GM12878 (cell line): ENCODE measurements around the gene ABCB8. TPM values are rescaled to one million over a fixed set of nuclear protein-coding genes. Genes with fewer than 3 reads are reported as not detected.

Source experiments
- EGR1 ChIP-seq, 2 experiments: IDR thresholded peaks; 1 replicate in 1 of 2; 2 replicates in 1 of 2; pipeline ENCODE4 v1.6.1; 2011 to 2012; ENCODE audit warnings: low read depth in 2 of 2, low read length in 2 of 2, borderline replicate concordance in 1 of 2, mild to moderate bottlenecking in 1 of 2, moderate library complexity in 1 of 2
- EZH2 ChIP-seq: IDR thresholded peaks from 2 replicates; pipeline ENCODE4 v1.6.1; 2012; ENCODE audit warnings: low read depth, mild to moderate bottlenecking, control low read depth, inconsistent platforms, low read length, borderline replicate concordance; ENCODE audit not compliant: control insufficient read depth
- IKZF1 ChIP-seq: fragments of 450-650 bp; conservative IDR thresholded peaks from 2 replicates; pipeline ENCODE4 v1.6.1; 2017; ENCODE audit warnings: antibody characterized with exemption, mild to moderate bottlenecking
- KLF5 ChIP-seq: fragments of 450-650 bp; IDR thresholded peaks from 2 replicates; pipeline ENCODE4 v1.6.1; 2014; ENCODE audit warnings: mild to moderate bottlenecking; ENCODE audit not compliant: partially characterized antibody
- MYC ChIP-seq: IDR thresholded peaks from 2 replicates; pipeline ENCODE4 v1.6.1; 2011; ENCODE audit warnings: mild to moderate bottlenecking, low read length, moderate library complexity, inconsistent platforms; ENCODE audit not compliant: insufficient read depth, insufficient replicate concordance, insufficient read length, severe bottlenecking
- NBN ChIP-seq: fragments of 450-650 bp; IDR thresholded peaks from 2 replicates; pipeline ENCODE4 v1.6.1; 2016
- NR2C1 ChIP-seq: fragments of 450-650 bp; IDR thresholded peaks from 2 replicates; pipeline ENCODE4 v1.6.1; 2017; ENCODE audit warnings: antibody characterized with exemption, mild to moderate bottlenecking, moderate library complexity
- NR2F1 ChIP-seq: fragments of 450-650 bp; conservative IDR thresholded peaks from 2 replicates; pipeline ENCODE4 v1.6.1; 2017; ENCODE audit warnings: mild to moderate bottlenecking
- RB1 ChIP-seq: fragments of 450-650 bp; formaldehyde crosslinking; IDR thresholded peaks from 2 replicates; pipeline ENCODE4 v1.6.1; 2017; ENCODE audit warnings: mild to moderate bottlenecking, borderline replicate concordance
- RFX5 ChIP-seq: IDR thresholded peaks from 2 replicates; pipeline ENCODE4 v1.6.1; 2011; ENCODE audit warnings: low read depth, low read length, improper control_type of control experiment
- SP1 ChIP-seq: IDR thresholded peaks from one replicate; pipeline ENCODE4 v1.6.1; 2011; ENCODE audit warnings: low read depth, low read length
- SRF ChIP-seq, 2 experiments: IDR thresholded peaks; 2 replicates each; pipeline ENCODE4 v1.6.1; 2011; ENCODE audit warnings: low read depth in 2 of 2, low read length in 2 of 2, mild to moderate bottlenecking in 1 of 2, moderate library complexity in 1 of 2
- TAF1 ChIP-seq: IDR thresholded peaks from 2 replicates; pipeline ENCODE4 v1.6.1; 2011; ENCODE audit warnings: mild to moderate bottlenecking, low read depth, low read length, borderline replicate concordance
- TCF7 ChIP-seq: IDR thresholded peaks from 2 replicates; pipeline ENCODE4 v1.6.1; 2014; ENCODE audit warnings: antibody characterized with exemption, borderline replicate concordance
- polyA plus RNA-seq, 11 experiments: library from polyadenylated mRNA; depleted of rRNA in 4 of 11; unstranded in 6 of 11; stranded (reverse) in 5 of 11; fragments of >200 nt; fragmentation: Nextera tagmentation in 4 of 11; fragmentation: Illumina TruSeq in 1 of 11; extraction: Ambion mirVana in 4 of 11; extraction: Trizol in 1 of 11; gene quantifications; 1 replicate in 1 of 11; 2 replicates in 10 of 11; pipeline versions ENCODE4 v1.2.1 to v1.2.3, GENCODE V29; 2011 to 2016; ENCODE audit warnings: inconsistent platforms in 2 of 11, missing spikeins in 2 of 11, low read depth in 1 of 11
- total RNA-seq, 4 experiments: library from RNA; depleted of rRNA in 3 of 4; stranded (reverse); fragments of >200 nt in 3 of 4; fragmentation: Illumina TruSeq in 1 of 4; extraction: Trizol in 1 of 4; gene quantifications; 2 replicates each; pipeline versions ENCODE4 v1.2.1 to v1.2.3, GENCODE V29; 2013 to 2021
- TF ChIP-seq, protein P1 (sequence below): fragments of 450-650 bp; IDR thresholded peaks from 2 replicates; pipeline ENCODE4 v1.6.1; 2016; ENCODE audit warnings: mild to moderate bottlenecking, moderate library complexity, borderline replicate concordance
- TF ChIP-seq, protein P2 (sequence below): fragments of 450-650 bp; formaldehyde crosslinking; IDR thresholded peaks from 2 replicates; pipeline ENCODE4 v1.4.0; 2022; ENCODE audit warnings: mild to moderate bottlenecking, moderate library complexity
- TF ChIP-seq, protein P3 (sequence below): IDR thresholded peaks from 2 replicates; pipeline ENCODE4 v1.6.1; 2012; ENCODE audit warnings: improper control_type of control experiment, low read depth, low read length; ENCODE audit not compliant: insufficient replicate concordance

ABCB8 gene
- total and polyA plus RNA-seq, 10 of the 15 experiments (the other 5 are each of a cell fraction or from before 2014, with no cell fraction given) = 0.77 to 34.8 (median 18.9) TPM

DNA sequence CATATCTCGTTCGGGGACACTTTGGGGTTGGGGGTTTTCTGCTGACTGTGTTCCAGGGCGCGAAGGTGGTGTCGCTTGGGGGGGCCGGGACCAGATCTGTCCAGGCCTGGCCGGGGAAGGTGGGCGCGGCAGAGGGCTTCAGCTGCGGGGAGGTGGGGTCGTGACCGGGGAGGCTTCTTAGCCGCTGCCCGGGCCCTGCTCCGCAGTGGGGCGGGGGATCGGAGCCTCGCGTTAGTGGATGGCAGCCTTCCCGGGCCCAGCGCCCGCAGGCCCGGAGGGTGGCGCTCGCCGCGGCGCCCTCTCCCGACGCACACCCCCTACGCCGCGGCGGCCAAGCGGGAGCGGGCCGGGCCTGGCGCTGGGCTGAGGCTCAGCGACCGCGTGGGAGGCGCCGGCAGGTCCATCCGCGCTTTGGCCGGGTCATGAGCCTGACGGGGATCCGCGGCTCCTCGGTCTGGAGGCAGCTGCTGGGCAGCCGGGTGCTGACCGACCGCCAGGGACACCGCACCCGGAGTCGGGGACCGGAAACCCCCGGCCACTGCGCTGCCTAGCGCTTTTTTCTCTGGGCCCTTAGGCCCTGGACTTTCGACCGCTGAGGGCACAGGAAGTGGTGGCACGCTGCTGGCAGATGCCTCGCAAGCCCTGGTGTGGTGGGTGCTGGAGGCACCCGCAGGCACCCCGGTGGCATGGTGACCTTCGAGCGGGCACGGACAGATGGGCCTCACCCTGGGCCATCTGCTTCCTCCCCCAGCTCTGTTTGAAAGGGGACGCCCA, 59.2 kb downstream of the ABCB8 start (continued):
- TF ChIP-seq, protein P1, sequence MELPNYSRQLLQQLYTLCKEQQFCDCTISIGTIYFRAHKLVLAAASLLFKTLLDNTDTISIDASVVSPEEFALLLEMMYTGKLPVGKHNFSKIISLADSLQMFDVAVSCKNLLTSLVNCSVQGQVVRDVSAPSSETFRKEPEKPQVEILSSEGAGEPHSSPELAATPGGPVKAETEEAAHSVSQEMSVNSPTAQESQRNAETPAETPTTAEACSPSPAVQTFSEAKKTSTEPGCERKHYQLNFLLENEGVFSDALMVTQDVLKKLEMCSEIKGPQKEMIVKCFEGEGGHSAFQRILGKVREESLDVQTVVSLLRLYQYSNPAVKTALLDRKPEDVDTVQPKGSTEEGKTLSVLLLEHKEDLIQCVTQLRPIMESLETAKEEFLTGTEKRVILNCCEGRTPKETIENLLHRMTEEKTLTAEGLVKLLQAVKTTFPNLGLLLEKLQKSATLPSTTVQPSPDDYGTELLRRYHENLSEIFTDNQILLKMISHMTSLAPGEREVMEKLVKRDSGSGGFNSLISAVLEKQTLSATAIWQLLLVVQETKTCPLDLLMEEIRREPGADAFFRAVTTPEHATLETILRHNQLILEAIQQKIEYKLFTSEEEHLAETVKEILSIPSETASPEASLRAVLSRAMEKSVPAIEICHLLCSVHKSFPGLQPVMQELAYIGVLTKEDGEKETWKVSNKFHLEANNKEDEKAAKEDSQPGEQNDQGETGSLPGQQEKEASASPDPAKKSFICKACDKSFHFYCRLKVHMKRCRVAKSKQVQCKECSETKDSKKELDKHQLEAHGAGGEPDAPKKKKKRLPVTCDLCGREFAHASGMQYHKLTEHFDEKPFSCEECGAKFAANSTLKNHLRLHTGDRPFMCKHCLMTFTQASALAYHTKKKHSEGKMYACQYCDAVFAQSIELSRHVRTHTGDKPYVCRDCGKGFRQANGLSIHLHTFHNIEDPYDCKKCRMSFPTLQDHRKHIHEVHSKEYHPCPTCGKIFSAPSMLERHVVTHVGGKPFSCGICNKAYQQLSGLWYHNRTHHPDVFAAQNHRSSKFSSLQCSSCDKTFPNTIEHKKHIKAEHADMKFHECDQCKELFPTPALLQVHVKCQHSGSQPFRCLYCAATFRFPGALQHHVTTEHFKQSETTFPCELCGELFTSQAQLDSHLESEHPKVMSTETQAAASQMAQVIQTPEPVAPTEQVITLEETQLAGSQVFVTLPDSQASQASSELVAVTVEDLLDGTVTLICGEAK = no peak
- TF ChIP-seq KLF5 (no peak), NR2C1 (no peak), IKZF1 (peak; percentile 81), TAF1 (0 out of 2 replicates have a peak, but pooled peaks have one; percentile 25), EZH2 (no peak), NR2F1 (peak; percentile 94), RB1 (no peak), RFX5 (no peak), NBN (peak; percentile 39; the same call in 1 of the 2 replicates), SP1 (no peak), MYC (peak; percentile 61), TCF7 (no peak), SRF (IDR thresholded peaks at IDR 0.05; ENCODE audit: low read depth in 2 of 2, low read length in 2 of 2) (no peak), EGR1 (IDR thresholded peaks at IDR 0.05; ENCODE audit: borderline replicate concordance in 1 of 2, low read depth in 2 of 2, low read length in 2 of 2) (peak in 1 of 2 experiments; percentile 47; a peak in 1 of 3 replicates)
- TF ChIP-seq, protein P2, sequence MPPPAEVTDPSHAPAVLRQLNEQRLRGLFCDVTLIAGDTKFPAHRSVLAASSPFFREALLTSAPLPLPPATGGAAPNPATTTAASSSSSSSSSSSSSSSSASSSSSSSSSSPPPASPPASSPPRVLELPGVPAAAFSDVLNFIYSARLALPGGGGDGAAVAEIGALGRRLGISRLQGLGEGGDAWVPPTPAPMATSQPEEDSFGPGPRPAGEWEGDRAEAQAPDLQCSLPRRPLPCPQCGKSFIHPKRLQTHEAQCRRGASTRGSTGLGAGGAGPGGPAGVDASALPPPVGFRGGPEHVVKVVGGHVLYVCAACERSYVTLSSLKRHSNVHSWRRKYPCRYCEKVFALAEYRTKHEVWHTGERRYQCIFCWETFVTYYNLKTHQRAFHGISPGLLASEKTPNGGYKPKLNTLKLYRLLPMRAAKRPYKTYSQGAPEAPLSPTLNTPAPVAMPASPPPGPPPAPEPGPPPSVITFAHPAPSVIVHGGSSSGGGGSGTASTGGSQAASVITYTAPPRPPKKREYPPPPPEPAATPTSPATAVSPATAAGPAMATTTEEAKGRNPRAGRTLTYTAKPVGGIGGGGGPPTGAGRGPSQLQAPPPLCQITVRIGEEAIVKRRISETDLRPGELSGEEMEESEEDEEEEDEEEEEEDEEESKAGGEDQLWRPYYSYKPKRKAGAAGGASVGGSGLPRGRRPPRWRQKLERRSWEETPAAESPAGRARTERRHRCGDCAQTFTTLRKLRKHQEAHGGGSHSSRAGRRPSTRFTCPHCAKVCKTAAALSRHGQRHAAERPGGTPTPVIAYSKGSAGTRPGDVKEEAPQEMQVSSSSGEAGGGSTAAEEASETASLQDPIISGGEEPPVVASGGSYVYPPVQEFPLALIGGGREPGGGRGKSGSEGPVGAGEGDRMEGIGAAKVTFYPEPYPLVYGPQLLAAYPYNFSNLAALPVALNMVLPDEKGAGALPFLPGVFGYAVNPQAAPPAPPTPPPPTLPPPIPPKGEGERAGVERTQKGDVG (CRISPR knock-in tag) = no peak
- TF ChIP-seq, protein P3, sequence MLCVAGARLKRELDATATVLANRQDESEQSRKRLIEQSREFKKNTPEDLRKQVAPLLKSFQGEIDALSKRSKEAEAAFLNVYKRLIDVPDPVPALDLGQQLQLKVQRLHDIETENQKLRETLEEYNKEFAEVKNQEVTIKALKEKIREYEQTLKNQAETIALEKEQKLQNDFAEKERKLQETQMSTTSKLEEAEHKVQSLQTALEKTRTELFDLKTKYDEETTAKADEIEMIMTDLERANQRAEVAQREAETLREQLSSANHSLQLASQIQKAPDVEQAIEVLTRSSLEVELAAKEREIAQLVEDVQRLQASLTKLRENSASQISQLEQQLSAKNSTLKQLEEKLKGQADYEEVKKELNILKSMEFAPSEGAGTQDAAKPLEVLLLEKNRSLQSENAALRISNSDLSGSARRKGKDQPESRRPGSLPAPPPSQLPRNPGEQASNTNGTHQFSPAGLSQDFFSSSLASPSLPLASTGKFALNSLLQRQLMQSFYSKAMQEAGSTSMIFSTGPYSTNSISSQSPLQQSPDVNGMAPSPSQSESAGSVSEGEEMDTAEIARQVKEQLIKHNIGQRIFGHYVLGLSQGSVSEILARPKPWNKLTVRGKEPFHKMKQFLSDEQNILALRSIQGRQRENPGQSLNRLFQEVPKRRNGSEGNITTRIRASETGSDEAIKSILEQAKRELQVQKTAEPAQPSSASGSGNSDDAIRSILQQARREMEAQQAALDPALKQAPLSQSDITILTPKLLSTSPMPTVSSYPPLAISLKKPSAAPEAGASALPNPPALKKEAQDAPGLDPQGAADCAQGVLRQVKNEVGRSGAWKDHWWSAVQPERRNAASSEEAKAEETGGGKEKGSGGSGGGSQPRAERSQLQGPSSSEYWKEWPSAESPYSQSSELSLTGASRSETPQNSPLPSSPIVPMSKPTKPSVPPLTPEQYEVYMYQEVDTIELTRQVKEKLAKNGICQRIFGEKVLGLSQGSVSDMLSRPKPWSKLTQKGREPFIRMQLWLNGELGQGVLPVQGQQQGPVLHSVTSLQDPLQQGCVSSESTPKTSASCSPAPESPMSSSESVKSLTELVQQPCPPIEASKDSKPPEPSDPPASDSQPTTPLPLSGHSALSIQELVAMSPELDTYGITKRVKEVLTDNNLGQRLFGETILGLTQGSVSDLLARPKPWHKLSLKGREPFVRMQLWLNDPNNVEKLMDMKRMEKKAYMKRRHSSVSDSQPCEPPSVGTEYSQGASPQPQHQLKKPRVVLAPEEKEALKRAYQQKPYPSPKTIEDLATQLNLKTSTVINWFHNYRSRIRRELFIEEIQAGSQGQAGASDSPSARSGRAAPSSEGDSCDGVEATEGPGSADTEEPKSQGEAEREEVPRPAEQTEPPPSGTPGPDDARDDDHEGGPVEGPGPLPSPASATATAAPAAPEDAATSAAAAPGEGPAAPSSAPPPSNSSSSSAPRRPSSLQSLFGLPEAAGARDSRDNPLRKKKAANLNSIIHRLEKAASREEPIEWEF = no peak
